ENCODE data around the gene MLLT3. TPM values are rescaled to one million over a fixed set of nuclear protein-coding genes. Genes with fewer than 3 reads are reported as not detected.

The MLLT3 gene
- total RNA-seq, 1 donor from 2014 or later = 15.8 TPM

- H3K27me3 ChIP-seq (ENCODE audit: control insufficient read depth, insufficient read depth, low read length) = no peaks in the 10 kb centered on the region
- DNase-seq (ENCODE audit: low read depth) (no peak), FAIRE-seq (no peak)
- no peak for TF ChIP-seq CTCF (IDR thresholded peaks at IDR 0.05; ENCODE audit: insufficient read depth, low read length, severe bottlenecking)
- H3K4me3 ChIP-seq (ENCODE audit: low read depth, low read length) = no peak overlapping the region
- no peaks in the 10 kb centered on the region for H3K36me3 ChIP-seq (ENCODE audit: control insufficient read depth, insufficient read depth, low read length)
These were observed 11.7 kb downstream of the MLLT3 start for GRCh38 chr9:20610591-20610990.

GRCh38 chr9:20608582-20608981 is 13.7 kb downstream of the MLLT3 start:
- no peak for FAIRE-seq
- no peak for TF ChIP-seq CTCF (IDR thresholded peaks at IDR 0.05; ENCODE audit: insufficient read depth, low read length, severe bottlenecking)
- H3K36me3 ChIP-seq (ENCODE audit: control insufficient read depth, insufficient read depth, low read length) = no peaks in the 10 kb centered on the region
- H3K27me3 ChIP-seq (ENCODE audit: control insufficient read depth, insufficient read depth, low read length) = no peaks in the 10 kb centered on the region
- H3K4me3 ChIP-seq (ENCODE audit: low read depth, low read length) = no peak overlapping the region
- DNase-seq (ENCODE audit: low read depth) = no peak

GRCh38 chr9:20606652-20607051 is 15.6 kb downstream of the MLLT3 start:
- no peak for TF ChIP-seq CTCF (IDR thresholded peaks at IDR 0.05; ENCODE audit: insufficient read depth, low read length, severe bottlenecking)
- no peak for FAIRE-seq
- no peaks in the 10 kb centered on the region for H3K36me3 ChIP-seq (ENCODE audit: control insufficient read depth, insufficient read depth, low read length)

GRCh38 chr9:20604562-20604961 is 17.7 kb downstream of the MLLT3 start:
- Histone ChIP-seq H3K36me3 (ENCODE audit: control insufficient read depth, insufficient read depth, low read length) (no peaks in the 10 kb centered on the region), H3K27me3 (ENCODE audit: control insufficient read depth, insufficient read depth, low read length) (no peaks in the 10 kb centered on the region), H3K4me3 (ENCODE audit: low read depth, low read length) (no peak overlapping the region)
- FAIRE-seq (no peak), DNase-seq (ENCODE audit: low read depth) (no peak)
- no peak for TF ChIP-seq CTCF (IDR thresholded peaks at IDR 0.05; ENCODE audit: insufficient read depth, low read length, severe bottlenecking)

More at GRCh38 chr9:20606652-20607051, 15.6 kb downstream of the MLLT3 start:
- no peak for DNase-seq (ENCODE audit: low read depth)
- Histone ChIP-seq H3K27me3 (ENCODE audit: control insufficient read depth, insufficient read depth, low read length) (no peaks in the 10 kb centered on the region), H3K4me3 (ENCODE audit: low read depth, low read length) (no peak overlapping the region)

GRCh38 chr9:20603524-20604268 is 18.6 kb downstream of the MLLT3 start:
- FAIRE-seq (no peak), DNase-seq (ENCODE audit: low read depth) (no peak)
- Histone ChIP-seq H3K4me3 (ENCODE audit: low read depth, low read length) (no peak overlapping the region), H3K27me3 (ENCODE audit: control insufficient read depth, insufficient read depth, low read length) (no peaks in the 10 kb centered on the region), H3K36me3 (ENCODE audit: control insufficient read depth, insufficient read depth, low read length) (no peaks in the 10 kb centered on the region)
- no peak for TF ChIP-seq CTCF (IDR thresholded peaks at IDR 0.05; ENCODE audit: insufficient read depth, low read length, severe bottlenecking)

GRCh38 chr9:20601292-20601691 is 21.0 kb downstream of the MLLT3 start:
- DNase-seq (ENCODE audit: low read depth) (no peak), FAIRE-seq (no peak)
- no peaks in the 10 kb centered on the region for H3K36me3 ChIP-seq (ENCODE audit: control insufficient read depth, insufficient read depth, low read length)
- no peak overlapping the region for H3K4me3 ChIP-seq (ENCODE audit: low read depth, low read length)
- no peaks in the 10 kb centered on the region for H3K27me3 ChIP-seq (ENCODE audit: control insufficient read depth, insufficient read depth, low read length)
- TF ChIP-seq CTCF (IDR thresholded peaks at IDR 0.05; ENCODE audit: insufficient read depth, low read length, severe bottlenecking) = no peak

Data from bronchial epithelial cell (primary cell).